ENCODE results near the gene MANEAL. TPM values are rescaled to one million over a fixed set of nuclear protein-coding genes. Genes with fewer than 3 reads are reported as not detected.
"Not testable (repeated sequence)": the region's sequence is repeated elsewhere in the genome, so short reads cannot be mapped to it uniquely, and the experiment has no call there.

The MANEAL gene, protein sequence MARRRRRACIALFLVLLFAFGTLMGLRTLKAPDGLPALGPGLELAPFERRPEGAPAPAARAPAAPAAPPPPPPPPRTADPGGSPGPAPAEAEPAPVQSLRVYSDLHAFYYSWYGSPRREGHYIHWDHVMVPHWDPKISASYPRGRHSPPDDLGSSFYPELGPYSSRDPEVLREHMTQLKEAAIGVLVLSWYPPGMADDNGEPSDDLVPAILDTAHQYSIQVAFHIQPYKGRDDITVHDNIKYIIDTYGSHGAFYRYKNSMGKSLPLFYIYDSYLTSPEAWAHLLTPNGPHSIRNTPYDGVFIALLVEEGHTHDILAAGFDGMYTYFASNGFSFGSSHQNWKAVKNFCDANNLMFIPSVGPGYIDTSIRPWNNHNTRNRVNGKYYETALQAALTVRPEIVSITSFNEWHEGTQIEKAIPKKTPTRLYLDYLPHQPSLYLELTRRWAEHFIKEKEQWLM
- total RNA-seq (2014; rRNA removed; shearing (Covaris generic)) = 5.6 and 8.2 TPM in 2 replicates

DNA sequence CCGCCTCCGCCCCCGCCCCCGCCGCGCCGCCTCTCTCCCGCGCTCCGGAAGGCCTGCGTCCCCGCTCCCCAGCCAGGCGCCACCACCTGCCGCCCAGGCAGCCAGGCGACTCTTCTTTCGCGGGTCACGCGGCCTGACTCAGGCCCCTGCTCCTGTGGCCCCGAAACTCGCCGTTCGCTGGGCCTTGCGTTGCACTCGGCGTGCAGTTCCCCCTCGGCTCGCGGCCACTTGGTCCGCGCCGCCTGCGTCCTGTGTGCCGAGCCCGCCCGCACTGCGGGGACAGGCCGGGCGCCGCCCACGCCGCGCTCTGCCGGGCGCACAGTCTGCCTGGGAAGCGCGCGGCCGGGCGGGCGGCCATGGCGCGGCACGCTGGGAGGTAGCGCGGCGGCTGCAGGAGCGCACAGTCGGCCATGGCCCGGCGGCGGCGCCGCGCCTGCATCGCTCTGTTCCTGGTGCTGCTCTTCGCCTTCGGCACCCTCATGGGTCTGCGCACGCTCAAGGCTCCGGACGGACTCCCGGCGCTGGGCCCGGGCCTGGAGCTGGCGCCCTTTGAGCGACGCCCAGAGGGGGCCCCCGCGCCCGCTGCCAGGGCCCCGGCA lies at the start of gene MANEAL:
Gene MANEAL (plus strand): TSS at position 75 of the 599 bp plus-strand sequence. CDS start 336 bp downstream, at position 411.
- peak; percentile 66 for DNase-seq (ENCODE audit: low read depth)

DNA sequence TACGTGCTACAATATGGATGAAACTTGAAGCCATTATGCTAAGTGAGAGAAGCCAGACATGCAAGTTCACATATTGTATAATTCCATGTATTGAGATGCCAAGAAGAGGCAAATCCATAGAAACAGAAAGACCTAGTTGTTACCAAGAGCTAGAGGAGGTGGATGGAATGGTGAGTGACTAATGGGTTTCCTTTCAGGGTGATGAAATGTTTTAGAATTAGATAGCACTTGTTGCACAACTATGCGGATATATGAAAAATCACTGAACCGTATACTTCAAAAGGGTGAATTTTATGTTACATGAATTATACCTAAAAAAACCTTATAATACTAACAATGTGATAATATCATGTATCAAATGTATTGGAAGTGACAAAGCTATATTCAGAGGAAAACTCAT lies 46.8 kb upstream of the MANEAL start:
- DNase-seq (ENCODE audit: low read depth) = no peak

DNA sequence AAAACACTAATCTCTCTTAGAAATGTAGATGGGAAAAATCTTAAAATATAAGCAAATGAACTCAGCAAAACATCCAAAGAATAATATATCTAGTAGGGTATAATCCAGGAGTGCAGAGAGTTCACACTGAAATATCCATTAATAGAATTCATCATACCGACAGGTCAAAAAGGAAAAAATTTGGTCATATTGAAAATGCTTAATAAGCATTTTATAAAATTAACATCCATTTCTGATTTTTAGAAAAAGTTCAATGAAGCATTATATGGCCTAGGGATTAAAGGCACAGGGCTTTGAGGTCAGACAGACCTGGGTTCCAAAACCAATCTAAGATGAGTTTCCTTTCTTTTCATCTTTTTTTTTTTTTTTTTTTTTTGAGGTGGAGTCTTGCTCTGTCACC lies 45.1 kb upstream of the MANEAL start:
- no peak for DNase-seq (ENCODE audit: low read depth)

DNA sequence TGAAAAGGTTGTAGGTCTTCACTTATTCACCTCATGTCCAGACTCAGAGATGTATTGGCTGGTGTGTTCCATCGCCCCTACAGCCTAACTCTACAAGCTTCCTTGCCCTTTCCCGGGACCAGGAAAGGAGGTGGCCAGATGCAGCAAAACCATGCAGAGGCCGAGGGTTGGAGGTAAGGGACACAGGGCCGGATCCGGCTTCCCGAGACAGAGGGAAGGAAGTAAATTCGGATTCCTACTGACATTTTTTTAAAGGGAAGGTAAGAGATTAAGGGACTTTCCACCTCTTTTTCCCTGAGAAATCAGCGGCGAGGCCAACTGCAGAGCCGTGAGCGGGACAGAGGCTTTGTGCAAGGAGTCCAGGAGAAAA lies 41.4 kb upstream of the MANEAL start:
- DNase-seq (ENCODE audit: low read depth) = no peak

GRCh38 chr1:37752583-37753471 lies 40.8 kb upstream of the MANEAL start:
- no peak for DNase-seq (ENCODE audit: low read depth)

GRCh38 chr1:37753473-37754321 lies 40.0 kb upstream of the MANEAL start:
- no peak for DNase-seq (ENCODE audit: low read depth)

DNA sequence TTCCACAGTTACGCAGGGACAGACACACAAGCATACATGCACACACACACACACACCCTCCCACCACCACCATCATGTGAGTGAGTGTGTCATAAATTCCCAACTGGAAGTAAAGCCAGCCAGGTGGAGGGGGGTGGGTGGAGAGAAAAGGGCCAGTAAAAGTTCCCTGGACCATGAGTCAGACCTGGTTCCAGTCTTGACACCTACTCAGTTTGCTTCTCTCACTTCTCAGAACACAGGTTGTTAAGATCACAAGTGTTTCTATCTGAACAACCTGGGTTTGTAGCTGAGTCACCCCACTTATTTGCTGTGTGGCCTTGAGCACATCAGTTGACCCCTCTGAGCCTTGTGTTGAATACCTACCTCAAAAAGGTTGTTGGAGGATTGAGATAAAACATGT lies 38.4 kb upstream of the MANEAL start:
- no peak for DNase-seq (ENCODE audit: low read depth)

- DNase-seq (ENCODE audit: low read depth) = no peak
Observed at GRCh38 chr1:37755951-37756560, 37.6 kb upstream of the MANEAL start.

GRCh38 chr1:37759451-37759850 lies 34.2 kb upstream of the MANEAL start:
- no peak for DNase-seq (ENCODE audit: low read depth)

- DNase-seq (ENCODE audit: low read depth) = no peak
Observed at GRCh38 chr1:37761416-37762095, 32.1 kb upstream of the MANEAL start.

DNA sequence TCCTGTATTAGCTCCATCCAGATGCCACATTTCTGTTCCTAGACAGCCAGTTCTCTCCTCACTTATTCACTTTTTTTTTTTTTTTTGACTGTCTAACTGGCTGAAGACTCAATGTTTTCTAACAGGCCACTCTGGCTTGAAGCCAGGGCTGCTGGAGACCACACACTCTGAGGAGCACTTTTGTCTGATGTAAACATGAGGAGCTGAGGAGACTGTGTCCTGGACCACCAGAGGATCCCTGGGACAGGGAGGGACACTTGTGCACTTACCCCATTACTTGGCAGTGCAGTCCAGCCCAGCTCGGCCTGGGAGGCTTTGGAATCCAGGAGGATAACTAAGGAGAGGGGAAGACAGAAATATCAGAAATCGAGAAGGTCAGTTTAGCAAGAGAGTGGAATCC lies 31.1 kb upstream of the MANEAL start:
- no peak for DNase-seq (ENCODE audit: low read depth)

DNA sequence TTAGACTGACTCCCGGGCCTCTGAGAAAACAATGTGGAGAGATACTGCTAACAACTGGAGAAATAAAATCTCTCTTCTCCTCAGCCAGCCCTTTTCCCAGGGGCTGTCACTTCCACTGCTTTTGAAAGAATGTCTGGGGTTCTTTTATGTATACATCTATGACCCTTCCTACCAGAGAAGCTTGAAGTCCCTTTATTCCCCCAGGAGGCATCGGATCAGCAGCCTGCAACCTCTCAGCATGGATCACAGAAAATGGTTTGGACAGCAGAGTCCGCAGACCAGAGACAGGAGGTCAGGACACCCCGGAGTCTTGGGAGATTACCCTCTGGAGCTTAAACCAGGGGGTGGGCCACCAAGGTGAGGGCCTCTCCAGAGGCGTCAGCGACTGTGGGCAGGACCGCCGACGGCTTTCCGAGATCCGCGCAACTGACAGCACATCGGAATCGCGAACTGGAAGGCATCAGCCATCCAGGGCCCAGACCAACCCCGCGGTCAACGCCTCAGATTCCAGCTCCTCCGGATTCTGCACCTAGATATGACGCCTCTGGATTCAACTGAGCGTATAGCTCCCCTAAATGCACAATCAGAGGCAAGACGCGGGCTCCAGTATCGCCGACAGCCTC lies 29.7 kb upstream of the MANEAL start:
- no peak for DNase-seq (ENCODE audit: low read depth)

DNA sequence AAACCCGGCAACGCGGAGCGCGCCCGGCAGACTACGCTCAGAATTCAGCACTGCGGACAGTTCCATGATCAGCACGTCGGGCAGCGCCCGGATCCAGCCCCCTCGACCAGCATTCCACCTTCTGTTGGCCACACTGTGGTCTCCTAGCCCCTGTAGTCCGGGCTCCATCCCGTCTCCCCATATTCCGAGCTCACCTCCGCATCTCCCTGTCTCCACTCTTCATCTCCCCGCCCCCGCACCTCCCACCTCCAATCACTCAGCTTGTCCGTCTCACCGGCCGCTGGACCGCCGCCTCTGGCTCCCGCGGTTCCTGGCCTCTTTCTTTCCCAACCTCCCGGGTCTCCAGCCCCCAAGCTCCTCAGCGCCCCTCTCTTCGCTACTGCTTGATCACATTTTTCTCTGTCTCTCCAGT lies 29.2 kb upstream of the MANEAL start:
- DNase-seq (ENCODE audit: low read depth) = peak; percentile 33

- no peak for DNase-seq (ENCODE audit: low read depth)
Observed at GRCh38 chr1:37764888-37765441, 28.7 kb upstream of the MANEAL start, which contains the start of gene EPHA10. TSS of gene EPHA10 (minus strand) at chr1:37765120. CDS start at chr1:37765066, 54 bp downstream.

GRCh38 chr1:37765916-37766664 lies 27.6 kb upstream of the MANEAL start:
- DNase-seq (ENCODE audit: low read depth) = no peak

GRCh38 chr1:37767488-37767887 lies 26.2 kb upstream of the MANEAL start:
- no peak for DNase-seq (ENCODE audit: low read depth)

GRCh38 chr1:37771440-37771839 lies 22.2 kb upstream of the MANEAL start:
- DNase-seq (ENCODE audit: low read depth) = not testable (repeated sequence)

GRCh38 chr1:37776946-37777516 lies 16.6 kb upstream of the MANEAL start:
- no peak for DNase-seq (ENCODE audit: low read depth)

All from RPMI7951 (cell line).